Astrocyte of the cerebellum (primary cell): ENCODE data around the gene PLCH1.

Experiments
- DNase-seq: peaks from one replicate; pipeline ENCODE4 v3.0.0-alpha.2; 2011; ENCODE audit warnings: low read depth
- H3K4me3 ChIP-seq: 2 replicates; pipeline ENCODE4 v1.5.1; 2011; ENCODE audit warnings: mild to moderate bottlenecking, low read depth, low read length, moderate library complexity
- in situ Hi-C: cut with HindIII; loops from 2 replicates; pipeline ENCODE4 v1.10.0; 2017; ENCODE audit warnings: low sequenced_read_pairs
- TF ChIP-seq, protein P1 (sequence below): IDR thresholded peaks from 2 replicates; pipeline ENCODE4 v1.5.1; 2012; ENCODE audit warnings: low read length, low read depth, moderate library complexity, mild to moderate bottlenecking; ENCODE audit errors: missing control alignments

PLCH1 gene

DNA sequence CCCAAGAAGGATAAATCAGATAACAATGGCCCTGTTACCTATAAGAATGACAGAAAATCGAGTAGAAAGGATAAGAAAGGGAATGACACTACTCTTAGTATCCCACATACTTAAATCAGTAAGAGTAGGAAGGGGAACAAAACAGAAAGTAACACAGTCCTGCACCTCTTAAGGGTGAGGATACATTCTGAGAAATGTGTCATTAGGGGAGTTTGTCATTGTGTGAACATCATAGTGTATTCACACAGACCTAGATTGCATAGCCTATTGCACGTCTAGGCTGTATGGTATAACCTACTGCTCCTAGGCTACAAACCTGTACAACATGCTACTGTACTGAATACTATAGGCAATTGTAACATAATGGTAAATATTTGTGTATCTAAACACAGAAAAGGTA lies 142.6 kb downstream of the PLCH1 start:
- TF ChIP-seq, protein P1, sequence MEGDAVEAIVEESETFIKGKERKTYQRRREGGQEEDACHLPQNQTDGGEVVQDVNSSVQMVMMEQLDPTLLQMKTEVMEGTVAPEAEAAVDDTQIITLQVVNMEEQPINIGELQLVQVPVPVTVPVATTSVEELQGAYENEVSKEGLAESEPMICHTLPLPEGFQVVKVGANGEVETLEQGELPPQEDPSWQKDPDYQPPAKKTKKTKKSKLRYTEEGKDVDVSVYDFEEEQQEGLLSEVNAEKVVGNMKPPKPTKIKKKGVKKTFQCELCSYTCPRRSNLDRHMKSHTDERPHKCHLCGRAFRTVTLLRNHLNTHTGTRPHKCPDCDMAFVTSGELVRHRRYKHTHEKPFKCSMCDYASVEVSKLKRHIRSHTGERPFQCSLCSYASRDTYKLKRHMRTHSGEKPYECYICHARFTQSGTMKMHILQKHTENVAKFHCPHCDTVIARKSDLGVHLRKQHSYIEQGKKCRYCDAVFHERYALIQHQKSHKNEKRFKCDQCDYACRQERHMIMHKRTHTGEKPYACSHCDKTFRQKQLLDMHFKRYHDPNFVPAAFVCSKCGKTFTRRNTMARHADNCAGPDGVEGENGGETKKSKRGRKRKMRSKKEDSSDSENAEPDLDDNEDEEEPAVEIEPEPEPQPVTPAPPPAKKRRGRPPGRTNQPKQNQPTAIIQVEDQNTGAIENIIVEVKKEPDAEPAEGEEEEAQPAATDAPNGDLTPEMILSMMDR, result no peak
- no peak overlapping the region for H3K4me3 ChIP-seq
- in situ Hi-C loops, result no loop called here
- no peak for DNase-seq

DNA sequence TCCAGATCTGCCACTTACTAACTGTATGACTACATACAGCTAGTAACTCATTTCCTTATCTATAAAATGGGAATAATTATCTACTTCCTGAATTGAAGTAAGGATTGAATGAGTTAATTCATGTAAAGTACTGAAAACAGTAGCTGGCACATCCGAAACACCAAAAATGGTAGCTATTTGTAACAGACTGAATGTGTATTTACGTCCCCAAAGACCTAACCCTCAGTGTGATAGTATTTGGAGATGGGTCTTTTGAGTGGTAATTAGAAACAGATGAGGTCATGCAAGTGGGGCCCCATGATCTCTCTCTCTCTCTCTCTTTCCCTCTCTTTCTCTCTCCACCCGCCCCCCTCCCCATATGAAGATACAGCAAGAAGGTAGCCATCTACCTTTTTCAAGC lies 146.2 kb downstream of the PLCH1 start:
- in situ Hi-C loops, result no loop called here
- DNase-seq, result no peak
- TF ChIP-seq, protein P1, result no peak
- H3K4me3 ChIP-seq, result no peak overlapping the region

DNA sequence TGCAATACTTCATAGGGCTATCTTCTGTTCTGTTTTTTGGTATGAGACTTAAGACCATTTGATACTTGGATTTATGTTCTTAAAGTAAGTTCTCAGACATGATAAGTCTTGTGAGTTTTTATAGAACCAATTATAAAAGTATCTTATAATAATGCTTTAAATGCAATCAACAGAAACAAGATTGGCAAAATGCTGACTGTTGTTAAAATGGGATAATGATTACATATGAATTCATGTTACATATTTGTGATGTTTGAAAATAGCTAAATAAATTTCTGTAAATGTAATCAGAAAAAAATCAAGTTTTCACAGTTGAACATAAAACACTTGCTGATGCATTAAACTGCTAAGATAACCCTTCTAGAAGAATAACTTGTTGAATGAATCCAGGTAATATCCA lies 148.3 kb downstream of the PLCH1 start:
- in situ Hi-C loops, result no loop called here
- TF ChIP-seq, protein P1, result no peak
- no peak overlapping the region for H3K4me3 ChIP-seq
- no peak for DNase-seq

DNA sequence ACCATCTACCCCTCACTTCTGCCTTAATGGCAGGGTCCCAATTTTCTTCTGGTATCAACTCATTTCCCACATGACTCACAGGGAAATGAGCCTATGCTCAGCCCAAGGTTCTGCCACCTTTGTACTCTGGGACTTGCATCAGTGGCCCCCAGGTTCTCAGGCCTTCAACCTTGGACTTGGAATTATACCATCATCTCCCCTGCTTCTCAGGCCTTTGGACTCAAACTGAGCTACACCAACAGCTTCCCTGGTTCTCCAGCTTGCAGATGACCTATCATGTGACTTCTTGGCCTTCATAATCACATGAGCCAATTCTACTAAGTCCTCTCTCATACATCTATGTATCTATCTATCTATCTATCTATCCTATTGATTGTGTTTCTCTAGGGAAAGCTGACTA lies 149.5 kb downstream of the PLCH1 start:
- in situ Hi-C loops, result no loop called here
- no peak overlapping the region for H3K4me3 ChIP-seq
- TF ChIP-seq, protein P1, result no peak
- DNase-seq, result no peak

DNA sequence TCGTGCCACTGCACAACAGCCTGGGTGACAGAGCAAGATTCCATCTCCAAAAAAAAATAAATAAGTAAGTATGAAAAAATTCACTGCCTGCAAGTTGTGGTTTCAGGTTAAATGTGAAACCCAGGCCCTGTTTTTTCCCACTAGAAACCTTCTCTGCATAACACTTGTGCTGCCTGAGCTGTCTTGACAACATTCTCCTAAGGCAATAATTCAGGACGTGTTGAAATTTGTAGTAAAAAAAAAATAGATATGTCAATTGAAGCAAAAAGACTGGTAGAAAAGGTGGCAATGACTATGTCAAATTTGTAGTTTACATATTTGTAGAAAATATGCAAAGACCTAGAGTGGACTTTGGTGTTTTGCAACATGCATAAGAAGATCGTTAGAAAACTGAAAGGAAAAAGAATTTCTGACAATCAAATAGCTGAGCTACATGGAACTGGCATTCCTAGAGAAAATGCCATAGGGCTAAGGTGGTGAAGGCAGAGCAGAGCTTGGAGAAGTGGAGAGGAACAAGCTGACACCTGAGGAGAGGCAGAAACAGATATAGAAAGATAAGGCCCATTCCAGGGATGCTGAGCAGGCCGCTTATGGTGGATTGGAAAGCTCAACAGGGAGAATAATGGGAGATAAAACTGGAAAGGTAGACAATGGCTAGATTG lies 150.2 kb downstream of the PLCH1 start:
- TF ChIP-seq, protein P1, result no peak
- H3K4me3 ChIP-seq, result no peak overlapping the region
- DNase-seq, result no peak
- in situ Hi-C loops, result no loop called here

DNA sequence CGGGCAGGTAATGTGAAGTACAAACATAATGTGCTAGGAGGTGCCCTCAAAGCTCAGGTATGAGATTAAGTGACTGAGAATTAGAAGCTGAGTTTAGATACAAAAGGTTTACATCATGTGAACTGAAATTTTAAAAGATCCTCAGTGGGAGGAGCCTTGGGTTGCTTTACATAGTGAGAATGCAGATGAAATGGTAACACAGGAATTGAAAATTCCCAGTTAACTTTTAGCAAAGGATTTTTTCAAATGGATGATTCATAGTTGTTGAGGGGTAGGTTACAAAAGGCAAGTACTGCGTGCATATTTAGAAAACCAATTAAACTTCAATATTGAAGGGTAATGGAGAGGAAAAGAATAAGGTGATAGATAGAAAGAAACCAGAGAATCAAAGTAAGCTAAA lies 157.3 kb downstream of the PLCH1 start:
- H3K4me3 ChIP-seq, result no peak overlapping the region
- in situ Hi-C loops, result no loop called here
- DNase-seq, result no peak
- TF ChIP-seq, protein P1, result no peak
